Stimulated activated naive CD4-positive, alpha-beta T cell treated with Interleukin-2 at 50 U/mL for 16 hours (primary cell): Measurements from ENCODE around the gene CCIN.
"Not testable (repeated sequence)": the region's sequence is repeated elsewhere in the genome, so short reads cannot be mapped to it uniquely, and the experiment has no call there.

Source experiments
- DNase-seq: peaks from one replicate; lab custom pipeline; 2025; lab: John Stamatoyannopoulos, UW

The CCIN gene

DNA sequence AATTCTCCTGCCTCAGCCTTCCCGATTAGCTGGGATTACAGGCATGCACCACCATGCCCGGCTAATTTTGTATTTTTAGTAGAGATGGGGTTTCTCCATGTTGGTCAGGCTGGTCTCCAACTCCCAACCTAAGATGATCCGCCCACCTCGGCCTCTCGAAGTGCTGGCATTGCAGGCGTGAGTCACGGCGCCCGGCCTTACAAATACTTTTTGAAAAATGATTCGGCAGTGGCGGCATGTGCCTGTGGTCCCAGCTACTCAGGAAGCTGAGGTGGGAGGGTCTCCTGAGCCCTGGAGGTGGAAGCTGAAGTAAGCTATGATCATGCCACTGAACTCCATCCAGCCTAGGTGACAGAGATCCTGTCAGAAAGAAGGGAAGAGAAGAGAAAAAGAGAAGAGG lies 9.1 kb upstream of the CCIN start:
- DNase-seq: not testable (repeated sequence)

DNA sequence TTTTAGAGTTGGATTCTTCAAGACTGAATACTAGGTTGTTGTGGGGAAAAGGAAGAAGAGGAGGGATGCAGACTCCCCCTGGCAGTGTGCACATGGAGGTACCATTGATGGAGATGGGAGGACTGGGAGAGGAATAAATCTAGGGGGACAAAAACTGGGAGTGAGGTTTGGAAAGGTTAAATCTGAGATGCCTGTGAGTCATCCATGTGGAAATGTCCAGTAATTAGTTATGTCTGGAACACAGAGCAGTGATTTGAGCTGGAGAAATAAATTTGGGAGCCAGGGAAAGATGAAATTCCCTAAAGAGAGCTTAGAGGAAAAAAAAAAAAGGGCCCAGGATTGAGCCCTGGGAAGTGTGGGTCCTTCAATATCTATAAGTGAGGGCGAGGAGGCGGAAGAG lies 8.0 kb upstream of the CCIN start:
- no peak for DNase-seq

DNA sequence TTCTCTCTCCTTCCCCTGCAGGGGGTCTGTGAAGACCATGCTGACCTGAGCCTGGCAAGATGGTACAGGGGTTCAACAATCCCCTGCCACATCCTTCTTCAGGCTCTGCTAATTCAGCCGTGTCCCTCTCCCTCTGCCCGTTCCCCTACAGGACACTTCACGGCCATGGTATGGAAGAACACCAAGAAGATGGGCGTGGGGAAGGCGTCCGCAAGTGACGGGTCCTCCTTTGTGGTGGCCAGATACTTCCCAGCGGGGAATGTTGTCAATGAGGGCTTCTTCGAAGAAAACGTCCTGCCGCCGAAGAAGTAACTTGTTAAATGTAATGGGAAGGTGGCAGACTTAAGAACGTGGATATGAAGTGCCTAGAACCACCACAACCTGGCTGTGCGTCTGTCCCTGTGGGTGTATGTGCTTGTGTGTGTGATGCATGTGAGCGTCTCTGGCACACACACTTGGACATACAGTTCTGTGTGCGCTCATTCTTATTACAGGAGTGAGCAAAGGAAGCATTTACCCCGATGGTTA lies 6.9 kb upstream of the CCIN start:
- DNase-seq: no peak

DNA sequence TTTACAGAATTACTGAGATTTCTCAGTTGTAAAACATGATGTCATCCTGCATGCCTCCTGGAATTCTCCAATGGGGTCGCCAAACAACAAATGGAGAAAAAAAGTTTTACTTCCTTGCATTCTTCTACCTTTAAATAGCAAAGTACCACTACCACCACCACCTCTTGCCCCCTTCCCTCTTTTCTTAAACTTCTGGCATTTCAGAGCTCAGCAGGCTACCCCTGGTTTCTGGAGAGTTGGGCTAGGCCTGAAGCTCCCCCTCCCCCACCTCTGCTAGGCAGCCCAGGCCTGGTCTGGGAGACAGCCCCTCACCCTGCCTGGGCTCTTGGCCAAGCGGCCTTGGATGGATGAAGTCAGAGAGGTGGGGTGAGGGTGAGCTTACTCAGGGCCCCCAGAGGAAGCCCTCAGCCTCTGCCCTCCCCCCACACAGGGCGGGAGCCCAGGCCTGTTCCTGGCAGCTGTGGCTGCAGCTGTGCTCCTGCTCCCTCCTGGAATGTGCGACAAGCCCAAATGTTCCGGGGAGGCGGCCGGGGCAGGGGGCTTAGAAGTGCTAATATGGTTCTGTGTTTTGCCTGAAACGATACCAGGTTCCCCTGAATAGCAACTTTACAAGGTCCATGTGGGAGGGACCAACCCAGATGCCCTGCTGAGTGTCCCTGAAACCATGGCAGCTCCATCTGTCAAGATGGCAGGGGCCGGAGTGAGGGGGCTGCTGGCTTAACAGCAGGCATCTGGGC lies 6.0 kb upstream of the CCIN start:
- no peak for DNase-seq

DNA sequence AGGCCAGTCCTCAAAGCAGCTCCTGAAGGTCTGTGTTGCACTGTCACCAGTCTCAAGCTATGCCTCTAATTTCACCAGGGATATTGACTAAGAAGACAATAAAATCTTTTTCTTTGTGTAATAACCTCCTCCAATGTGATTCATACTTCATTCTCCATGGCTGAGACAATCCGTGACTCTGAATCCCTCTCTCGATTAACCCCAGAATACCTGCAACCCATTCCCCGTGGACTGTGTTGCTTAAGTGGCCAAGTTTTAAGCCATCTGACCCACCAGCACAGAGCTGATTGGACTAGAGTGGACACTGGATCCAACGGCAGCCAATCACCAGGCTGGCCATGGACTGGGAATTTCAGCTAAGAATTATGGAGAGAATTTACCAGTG lies 5.4 kb upstream of the CCIN start:
- DNase-seq: no peak

DNA sequence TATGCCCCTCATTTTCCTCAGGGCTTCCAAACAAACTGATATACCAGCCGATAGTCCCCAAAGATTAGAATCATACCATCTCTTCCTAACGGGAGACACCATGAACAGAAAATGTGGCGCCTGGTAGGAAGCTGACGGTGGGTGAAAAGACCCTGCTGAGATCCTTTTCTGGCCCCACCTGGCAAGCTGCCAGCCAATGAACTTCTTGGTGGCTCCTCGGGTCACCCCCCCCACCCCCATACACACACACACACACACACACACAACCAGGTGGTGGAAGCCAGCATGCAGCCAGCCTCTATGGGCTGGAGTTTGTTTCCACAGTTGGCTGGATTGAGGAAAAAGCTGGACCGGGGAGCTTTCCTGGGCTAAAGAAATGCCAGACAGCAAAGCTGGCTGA lies 4.8 kb upstream of the CCIN start:
- no peak for DNase-seq

DNA sequence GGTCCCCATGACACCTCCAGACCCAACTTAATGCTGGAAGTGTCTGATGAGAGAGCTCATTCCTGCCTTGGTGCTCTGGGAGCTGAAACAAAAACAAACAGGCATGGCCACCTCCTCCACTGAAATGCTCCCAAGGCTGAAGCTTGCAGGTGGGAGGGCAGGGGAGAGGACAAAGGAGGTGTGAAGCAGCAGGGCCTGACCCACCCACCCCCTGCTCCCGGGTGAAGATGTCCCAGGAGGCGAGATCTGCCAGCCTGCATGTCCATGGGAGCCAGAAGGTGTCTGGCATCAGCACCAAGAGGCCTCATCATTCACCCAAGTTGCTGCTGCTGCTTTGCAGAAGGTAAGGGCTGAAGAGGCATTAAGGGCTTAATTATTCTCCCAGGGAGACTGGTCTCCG lies 4.2 kb upstream of the CCIN start:
- DNase-seq: no peak

DNA sequence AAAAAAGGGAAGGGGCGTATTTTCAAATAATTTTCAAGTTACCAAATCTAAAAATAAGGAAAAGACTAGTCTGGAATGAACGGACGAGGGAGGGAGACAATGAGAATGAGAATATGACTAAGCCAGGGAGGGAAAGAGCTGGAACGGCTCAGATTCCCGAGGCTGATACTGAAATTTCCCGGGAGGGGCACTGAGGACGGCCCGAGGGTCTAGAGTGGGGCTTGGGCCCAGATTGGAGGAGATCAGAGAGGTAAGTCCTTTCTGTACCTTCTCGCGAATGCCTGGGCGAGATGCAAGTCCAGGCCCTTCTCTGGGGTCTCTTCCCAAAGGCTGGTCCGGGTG lies 3.4 kb upstream of the CCIN start:
- no peak for DNase-seq

DNA sequence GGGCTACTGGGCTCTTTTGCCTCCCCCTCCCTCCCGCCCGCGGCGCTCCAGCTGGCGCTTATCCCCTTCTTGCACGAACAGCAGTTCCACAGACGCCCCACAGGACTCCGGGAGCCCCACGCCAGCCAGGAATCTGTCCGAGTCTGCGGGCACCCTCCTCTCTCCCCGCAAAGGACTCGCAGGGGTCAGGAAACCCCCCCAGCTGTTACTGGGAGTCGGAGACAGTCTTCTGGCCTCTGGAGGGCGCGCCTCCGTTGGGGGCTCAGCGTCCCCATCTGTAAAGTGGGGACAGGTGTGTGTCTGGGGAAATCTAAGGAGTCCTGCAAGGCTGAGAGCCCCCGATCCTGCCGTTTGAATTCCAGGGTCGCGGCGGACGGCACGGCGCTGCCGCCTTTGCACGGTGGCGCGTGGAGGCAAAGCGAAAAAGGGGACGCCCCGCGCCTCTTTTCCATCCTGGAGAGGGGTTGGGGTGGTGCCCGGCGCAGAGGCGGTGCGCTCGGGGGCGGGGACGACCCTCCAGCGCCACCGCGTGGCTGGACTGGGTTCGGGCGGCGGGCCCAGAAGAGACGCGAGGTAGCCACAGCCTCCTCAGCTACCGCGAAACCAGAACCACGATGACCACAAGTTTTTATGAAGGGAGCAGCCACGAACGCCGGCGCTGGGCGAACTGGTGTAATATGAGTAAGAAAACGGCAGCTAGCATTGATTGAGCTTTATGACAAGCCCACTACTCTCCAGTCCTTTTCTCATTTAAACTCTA lies 2.8 kb upstream of the CCIN start:
- peak; percentile 74 for DNase-seq

DNA sequence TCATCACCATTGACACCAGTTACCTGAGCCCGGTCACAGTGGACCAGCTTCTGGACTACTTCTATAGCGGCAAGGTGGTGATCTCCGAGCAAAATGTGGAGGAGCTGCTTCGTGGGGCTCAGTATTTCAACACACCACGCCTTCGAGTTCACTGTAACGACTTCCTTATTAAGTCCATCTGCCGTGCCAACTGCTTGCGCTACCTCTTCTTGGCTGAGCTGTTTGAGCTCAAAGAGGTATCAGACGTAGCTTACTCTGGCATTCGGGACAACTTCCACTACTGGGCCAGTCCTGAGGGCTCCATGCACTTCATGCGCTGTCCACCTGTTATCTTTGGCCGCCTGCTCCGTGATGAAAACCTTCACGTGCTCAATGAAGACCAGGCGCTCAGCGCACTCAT lies 520 bp downstream of the CCIN start:
- no peak for DNase-seq

DNA sequence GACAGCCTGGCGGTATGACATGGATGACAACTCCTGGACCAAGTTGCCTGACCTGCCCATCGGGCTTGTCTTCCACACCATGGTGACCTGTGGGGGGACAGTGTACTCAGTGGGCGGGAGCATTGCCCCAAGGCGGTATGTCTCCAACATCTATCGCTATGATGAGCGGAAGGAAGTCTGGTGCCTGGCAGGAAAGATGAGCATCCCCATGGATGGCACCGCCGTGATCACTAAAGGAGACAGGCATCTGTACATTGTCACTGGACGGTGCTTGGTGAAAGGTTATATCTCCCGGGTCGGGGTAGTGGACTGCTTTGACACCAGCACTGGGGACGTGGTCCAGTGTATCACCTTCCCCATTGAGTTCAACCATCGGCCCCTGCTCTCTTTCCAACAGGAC lies 1.3 kb downstream of the CCIN start:
- DNase-seq: no peak

DNA sequence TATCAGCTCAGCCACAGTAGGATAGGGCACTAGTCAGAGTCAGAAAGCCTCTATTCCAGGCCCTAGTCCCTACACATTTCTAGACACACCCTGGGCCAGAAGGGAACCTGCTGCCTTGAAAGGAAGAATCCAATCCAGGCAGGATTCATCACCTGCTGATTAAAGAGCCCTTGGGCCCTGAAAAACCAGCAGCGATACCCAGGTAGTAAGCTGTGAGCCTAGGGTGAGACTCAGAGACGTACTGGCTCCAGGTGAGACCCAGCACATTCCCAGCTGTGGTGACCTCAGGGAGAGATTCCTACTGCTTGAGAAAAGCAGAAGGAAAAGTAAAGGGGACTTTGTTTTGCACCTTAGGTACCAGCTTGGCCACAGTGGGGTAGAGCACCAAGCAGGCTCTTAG lies 4.7 kb downstream of the CCIN start:
- DNase-seq: no peak

DNA sequence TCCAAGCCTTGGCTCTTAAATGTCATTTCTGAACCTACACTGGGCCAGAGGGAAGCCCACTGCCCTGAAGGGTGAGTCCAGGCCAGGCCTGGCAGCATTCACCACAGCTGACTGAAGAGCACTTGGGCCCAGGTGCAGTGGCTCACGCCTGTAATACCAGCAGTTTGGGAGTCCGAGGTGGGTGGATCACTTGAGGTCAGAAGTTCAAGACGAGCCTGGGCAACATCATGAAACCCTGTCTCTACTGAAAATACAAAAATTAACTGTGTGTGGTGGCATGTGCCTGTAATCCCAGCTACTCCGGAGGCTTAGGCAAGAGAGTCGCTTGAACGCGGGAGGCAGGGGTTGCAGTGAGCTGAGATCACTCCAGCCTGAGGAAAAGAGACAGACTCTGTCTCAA lies 5.1 kb downstream of the CCIN start:
- no peak for DNase-seq

DNA sequence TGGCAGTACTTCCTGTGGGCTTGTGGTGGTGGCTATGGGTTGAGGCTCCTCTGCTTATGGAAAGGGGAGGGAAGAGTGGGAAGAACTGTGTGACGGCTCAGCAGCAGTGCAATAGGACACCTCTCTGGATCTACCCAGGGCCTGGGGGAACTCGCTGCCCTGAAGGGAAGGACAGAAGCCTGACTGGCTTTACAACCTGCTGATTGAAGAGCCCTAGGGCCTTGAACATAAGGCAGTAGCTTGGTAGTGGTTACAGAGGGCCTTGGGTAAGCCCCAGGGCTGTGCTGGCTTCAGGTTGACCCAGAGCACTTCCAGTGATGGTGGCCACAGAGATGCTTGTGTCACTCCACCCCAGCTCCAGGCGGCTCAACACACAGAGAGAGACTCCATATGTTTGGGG lies 5.5 kb downstream of the CCIN start:
- DNase-seq: no peak

DNA sequence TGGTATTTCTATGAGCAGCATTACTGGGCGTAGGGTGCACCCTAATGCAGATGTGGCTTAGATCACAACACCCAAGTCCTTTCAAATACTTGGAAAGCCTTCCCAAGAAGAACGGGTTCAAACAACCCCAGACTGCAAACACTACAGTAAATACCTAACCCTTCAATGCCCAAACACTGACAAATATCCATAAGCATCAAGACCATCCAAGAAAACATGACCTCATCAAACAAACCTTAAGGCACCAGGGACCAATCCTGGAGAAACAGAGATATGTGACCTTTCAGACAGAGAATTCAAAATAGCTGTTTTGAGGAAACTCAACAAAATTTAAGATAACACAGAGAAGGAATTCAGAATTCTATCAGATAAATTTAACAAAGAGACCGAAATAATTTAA lies 6.0 kb downstream of the CCIN start:
- DNase-seq: not testable (repeated sequence)

DNA sequence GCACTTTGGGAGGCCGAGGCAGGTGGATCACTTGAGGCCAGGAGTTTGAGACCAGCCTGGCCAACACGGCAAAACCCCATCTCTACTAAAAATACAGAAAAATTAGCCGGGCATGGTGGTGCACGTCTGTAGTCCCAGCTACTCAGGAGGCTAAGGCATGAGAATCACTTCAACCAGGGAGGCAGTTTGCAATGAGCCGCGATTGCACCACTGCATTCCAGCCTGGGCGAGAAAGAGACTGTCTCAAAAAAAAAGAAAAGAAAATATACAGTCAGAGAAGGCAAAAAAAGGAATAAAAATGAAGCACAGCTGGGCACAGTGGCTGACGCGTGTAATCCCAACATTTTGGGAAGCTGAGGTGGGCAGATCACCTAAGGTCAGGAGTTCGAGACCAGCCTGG lies 7.3 kb downstream of the CCIN start:
- DNase-seq: not testable (repeated sequence)

DNA sequence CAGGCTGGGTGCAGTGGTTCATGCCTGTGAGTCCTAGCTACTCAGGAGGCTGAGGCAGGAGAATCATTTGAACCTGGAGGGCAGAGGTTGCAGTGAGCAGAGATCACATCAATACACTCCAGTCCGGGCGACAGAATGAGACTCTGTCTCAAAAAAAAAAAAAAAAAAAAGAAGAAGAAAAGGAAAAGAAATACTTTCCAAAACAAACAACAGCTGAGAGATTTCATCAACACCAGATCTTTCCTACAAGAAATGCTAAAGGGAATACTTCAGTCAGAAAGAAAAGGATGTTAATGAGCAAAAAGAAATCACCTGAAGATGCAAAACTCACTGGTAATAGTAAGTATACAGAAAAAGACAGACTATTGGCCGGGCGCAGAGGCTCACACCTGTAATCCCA lies 8.4 kb downstream of the CCIN start:
- no peak for DNase-seq

DNA sequence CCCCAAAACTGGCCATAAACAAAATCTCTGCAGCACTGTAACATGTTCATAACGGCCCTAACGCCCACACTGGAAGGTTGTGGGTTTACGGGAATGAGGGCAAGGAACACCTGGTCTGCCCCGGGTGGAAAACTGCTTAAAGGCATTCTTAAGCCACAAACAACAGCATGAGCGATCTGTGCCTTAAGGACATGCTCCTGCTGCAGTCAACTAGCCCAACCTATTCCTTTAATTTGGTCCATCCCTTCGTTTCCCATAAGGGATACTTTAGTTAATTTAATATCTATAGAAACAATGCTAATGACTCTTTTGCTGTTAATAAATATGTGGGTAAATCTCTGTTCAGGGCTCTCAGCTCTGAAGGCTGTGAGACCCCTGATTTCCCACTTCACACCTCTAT lies 11.1 kb downstream of the CCIN start:
- DNase-seq: not testable (repeated sequence)

DNA sequence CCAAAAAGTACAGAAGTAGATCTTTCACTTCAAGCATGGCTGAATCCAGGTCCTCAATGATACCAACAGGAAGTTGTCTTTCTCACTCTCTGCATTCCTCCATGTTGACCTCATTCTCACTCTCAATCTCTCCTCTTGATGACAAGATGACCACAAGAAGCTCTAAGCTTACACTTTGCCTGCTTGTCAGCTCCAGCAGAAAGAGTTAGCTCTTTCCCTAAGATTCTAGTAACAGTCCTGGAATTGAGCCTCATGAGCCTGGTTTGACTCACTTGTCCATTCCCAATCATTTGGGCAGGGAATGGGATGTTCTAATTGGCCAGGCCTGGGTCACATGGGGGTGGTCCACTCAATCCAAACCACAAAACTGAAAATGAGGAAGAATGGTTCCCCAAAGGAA lies 18.2 kb downstream of the CCIN start:
- DNase-seq: no peak

DNA sequence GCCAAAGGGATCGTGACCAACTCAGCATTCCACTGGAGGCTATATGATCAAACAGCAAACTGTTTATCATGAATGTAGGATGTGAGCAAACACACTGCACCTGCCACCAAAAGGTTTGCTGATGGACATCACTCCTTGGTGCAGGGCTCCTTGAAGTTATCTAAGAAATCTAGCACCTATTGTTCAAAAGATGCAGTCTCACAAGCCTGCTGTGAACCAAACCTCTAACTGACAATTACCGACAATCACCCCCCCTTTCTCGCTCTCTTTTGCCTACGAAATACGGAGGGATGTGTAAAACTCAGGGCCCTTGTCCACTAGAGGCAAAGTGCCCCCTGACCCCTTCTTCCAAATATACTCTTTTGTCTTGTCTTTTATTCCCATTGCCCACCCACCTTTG lies 19.0 kb downstream of the CCIN start:
- no peak for DNase-seq

DNA sequence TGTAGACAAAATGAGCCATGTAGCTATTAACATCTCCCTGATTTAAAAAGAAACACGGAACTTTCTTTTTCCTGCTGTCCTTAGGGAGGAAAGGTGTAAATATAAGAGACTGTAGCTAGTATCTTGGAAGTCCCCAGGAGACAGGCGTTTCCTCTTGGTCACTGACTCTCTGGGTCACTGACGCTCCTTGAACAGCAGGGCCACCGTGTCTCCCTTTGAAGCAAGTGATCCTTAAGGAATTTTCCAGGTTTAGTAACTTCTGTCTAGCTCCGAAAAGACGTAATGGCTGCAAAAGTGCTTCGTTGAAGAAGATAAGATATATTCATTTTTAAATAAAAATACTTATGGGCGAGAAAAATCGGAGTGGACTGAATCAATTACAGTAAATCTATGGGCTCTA lies 20.8 kb downstream of the CCIN start:
- no peak for DNase-seq

DNA sequence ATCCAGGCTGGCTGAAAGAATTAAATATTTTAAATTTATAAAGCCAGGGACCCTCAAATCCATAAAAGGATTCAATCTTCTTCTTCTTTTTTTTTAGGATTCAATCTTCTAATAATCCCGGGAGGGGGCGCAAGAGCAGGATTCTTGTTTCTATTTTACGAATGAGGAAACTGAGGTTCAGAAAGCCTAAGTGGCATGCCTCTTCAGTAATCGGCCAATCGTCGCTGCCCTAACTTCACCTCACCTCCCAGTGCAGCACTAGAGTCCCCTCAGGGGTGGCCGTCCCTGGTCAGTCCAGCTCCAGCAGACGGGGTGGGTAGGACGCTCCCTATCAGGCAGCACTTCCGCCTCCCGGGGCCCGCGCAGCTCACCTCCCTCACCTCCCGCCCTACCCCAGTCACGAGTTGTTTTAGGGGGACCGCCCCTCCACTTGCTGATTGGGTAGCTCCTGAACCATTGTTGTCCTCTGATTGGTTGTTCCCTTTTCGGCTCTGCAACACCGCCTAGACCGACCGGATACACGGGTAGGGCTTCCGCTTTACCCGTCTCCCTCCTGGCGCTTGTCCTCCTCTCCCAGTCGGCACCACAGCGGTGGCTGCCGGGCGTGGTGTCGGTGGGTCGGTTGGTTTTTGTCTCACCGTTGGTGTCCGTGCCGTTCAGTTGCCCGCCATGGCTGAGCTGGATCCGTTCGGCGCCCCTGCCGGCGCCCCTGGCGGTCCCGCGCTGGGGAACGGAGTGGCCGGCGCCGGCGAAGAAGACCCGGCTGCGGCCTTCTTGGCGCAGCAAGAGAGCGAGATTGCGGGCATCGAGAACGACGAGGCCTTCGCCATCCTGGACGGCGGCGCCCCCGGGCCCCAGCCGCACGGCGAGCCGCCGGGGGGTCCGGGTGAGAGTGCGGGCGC lies 21.5 kb downstream of the CCIN start, which contains the start of gene CLTA:
Gene CLTA, plus strand, starts transcription at position 534 of the 902 bp plus-strand sequence. Its CDS starts 136 bp downstream, at position 670.
- peak; percentile 96 for DNase-seq

DNA sequence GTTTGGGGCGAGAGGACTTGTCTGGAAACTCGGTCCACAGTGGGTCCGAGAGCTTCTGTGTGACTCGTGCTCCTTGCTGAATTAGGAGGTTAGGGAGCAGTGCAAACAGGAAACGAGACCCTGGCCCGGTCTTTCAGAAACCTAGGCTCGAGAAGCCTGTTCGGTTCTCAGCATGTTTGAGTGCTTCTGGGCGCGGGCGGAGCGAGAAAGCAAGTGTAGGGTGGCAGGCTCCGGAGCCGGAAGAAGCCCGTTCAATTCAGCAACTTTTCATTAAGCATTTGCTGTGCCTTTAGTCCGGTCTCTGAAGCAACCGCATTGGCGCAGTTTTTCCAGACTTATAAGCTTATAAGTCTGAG lies 22.1 kb downstream of the CCIN start:
- peak; percentile 42 for DNase-seq
